Fibroblast of mammary gland (primary cell): ENCODE data around the gene DMC1.

Source experiments
- DNase-seq: peaks from one replicate; pipeline ENCODE4 v3.0.0-alpha.2; 2010; ENCODE audit warnings: low read depth
- H3K4me3 ChIP-seq: 2 replicates; pipeline ENCODE4 v1.5.1; 2011; ENCODE audit warnings: low read depth, mild to moderate bottlenecking, low read length, moderate library complexity; ENCODE audit not compliant: control insufficient read depth
- CTCF ChIP-seq: conservative IDR thresholded peaks from 2 replicates; pipeline ENCODE4 v1.5.1; 2011; ENCODE audit warnings: low read depth, low read length, inconsistent platforms; ENCODE audit not compliant: control insufficient read depth, insufficient read depth

Gene DMC1

GRCh38 chr22:38482662-38483308, 87.2 kb downstream of the DMC1 start:
- TF ChIP-seq CTCF: no peak
- no peak overlapping the region for H3K4me3 ChIP-seq
- no peak for DNase-seq

DNA sequence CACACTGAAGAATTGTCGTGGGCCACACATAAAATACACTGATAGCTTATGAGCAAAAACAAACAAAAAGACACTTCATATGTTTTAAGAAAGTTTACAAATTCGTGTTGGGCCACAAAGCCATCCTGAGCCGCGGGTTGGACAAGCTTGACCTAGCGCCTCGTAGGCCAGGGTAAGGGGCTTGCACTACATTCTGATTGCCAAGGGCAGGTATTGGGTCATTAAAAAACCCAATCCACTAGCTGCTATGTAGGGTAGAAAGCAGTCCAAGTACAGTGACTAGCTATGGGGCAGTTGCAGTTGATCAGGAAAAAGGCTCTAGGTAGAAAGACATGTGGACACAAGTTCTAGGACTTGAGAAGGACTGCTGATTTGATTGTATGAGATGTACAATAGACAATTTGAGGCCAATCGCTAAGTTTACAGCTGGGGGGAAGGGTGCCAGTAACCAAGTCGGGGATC, 88.1 kb downstream of the DMC1 start:
- no peak for TF ChIP-seq CTCF
- DNase-seq: no peak

GRCh38 chr22:38481162-38481870, 88.7 kb downstream of the DMC1 start:
- DNase-seq: no peak
- no peak for TF ChIP-seq CTCF
- no peak overlapping the region for H3K4me3 ChIP-seq

More for the DNA sequence above, 88.1 kb downstream of the DMC1 start:
- H3K4me3 ChIP-seq: no peak overlapping the region

- no peak for TF ChIP-seq CTCF
- no peak overlapping the region for H3K4me3 ChIP-seq
- DNase-seq: no peak
Measured at GRCh38 chr22:38479096-38479837, 90.7 kb downstream of the DMC1 start.

DNA sequence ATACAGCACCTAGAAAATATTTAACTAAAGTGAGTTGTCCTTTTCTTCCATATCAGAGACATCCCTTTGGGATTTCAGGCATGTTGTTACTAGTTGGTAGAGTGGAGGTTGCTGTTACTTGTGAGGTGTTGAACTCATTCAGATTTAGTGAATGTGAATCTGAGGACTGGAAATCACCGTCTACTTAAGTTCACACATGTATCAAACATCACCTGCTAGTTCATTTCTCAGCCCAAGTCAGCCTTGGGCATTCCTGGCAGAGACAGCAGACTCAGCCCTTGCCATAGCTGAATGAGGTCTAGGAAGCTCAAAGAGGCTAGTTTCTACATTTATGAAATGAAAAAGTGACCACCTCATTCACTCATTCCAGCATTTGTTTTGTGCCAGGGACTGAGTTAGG, 92.4 kb downstream of the DMC1 start:
- no peak for TF ChIP-seq CTCF
- no peak for DNase-seq
- no peak overlapping the region for H3K4me3 ChIP-seq

DNA sequence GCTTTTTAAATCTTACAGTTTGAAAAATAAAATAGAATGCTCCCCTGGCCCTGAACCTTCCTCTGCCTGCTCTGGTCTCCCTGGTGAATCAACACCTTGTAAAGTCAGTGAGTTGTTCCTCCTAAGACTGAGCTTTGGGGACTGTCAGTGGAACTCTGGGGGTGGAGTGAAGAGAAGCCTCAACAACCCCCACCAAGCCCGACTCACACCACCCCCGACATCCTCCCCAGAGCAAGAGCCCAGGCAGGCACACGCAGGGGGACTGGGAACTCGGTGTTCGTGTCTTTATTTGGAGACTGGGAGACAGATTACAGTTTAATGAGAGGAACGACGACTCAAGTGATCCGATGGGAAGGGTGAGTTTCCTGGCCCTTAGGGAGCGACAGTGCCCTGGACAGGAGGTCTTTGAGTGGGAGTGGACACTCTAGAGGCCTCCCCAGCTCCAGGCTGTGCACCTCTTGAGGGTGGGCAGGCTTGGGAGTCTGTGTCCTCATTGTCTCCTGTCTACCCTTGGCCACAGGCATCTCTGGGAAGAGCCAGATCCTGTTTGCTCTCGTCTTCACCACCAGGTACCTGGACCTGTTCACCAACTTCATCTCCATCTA, 95.9 kb downstream of the DMC1 start:
- H3K4me3 ChIP-seq: no peak overlapping the region
- TF ChIP-seq CTCF: no peak
- no peak for DNase-seq
